ENCODE data around the gene KCNN1.

Gene KCNN1

DNA sequence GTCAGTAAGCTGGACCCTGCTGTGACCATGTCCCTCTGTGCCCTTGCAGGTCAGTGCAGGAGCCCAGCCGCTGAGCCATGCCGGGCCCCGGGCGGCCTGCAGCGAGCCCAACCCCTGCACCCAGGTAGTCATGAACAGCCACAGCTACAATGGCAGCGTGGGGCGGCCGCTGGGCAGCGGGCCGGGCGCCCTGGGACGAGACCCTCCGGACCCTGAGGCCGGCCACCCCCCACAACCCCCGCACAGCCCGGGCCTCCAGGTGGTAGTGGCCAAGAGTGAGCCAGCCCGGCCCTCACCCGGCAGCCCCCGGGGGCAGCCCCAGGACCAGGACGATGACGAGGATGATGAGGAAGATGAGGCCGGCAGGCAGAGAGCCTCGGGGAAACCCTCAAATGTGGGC, 6.9 kb downstream of the KCNN1 start:
- Histone ChIP-seq H3K4me3 (ENCODE audit: insufficient read depth in 1 of 2, low read depth in 1 of 2, low read length in 2 of 2) (no peak overlapping the region), H2BK12ac (ENCODE audit: low read length in 2 of 2) (no peak overlapping the region), H4K8ac (ENCODE audit: low read length) (no peak overlapping the region), H3K18ac (ENCODE audit: low read depth in 1 of 2, low read length in 2 of 2) (no peak overlapping the region), H3K27ac (ENCODE audit: low read length, poor library complexity, severe bottlenecking) (no peak overlapping the region), H2AFZ (ENCODE audit: low read depth, low read length) (no peak overlapping the region), H3K23ac (ENCODE audit: low read length in 2 of 2) (no peak overlapping the region), H3K14ac (ENCODE audit: low read length in 2 of 2) (no peak overlapping the region), H4K91ac (ENCODE audit: low read length) (no peak overlapping the region), H3K9ac (ENCODE audit: low read length) (no peak overlapping the region), H2AK5ac (ENCODE audit: low read length, severe bottlenecking) (no peak overlapping the region), H3K79me1 (replicated peaks; ENCODE audit: low read length, poor library complexity, severe bottlenecking) (no peaks in the 10 kb centered on the region), H3K27me3 (ENCODE audit: control insufficient read depth in 1 of 2, insufficient read depth in 1 of 2, low read length in 2 of 2) (peaks cover 17 to 46% of the 10 kb centered on the region in 2 experiments), H3K4me1 (ENCODE audit: control insufficient read depth, insufficient read depth, low read depth, low read length) (no peaks in the 10 kb centered on the region), H2BK5ac (ENCODE audit: low read depth, low read length, poor library complexity, severe bottlenecking) (no peak overlapping the region), H3K9me3 (ENCODE audit: control insufficient read depth, low read length) (no peaks in the 10 kb centered on the region), H3K4ac (ENCODE audit: low read depth in 1 of 2, low read length in 2 of 2) (no peak overlapping the region), H2BK120ac (ENCODE audit: low read depth, low read length) (no peak overlapping the region), H3K36me3 (ENCODE audit: control insufficient read depth in 1 of 2, insufficient read depth in 2 of 2, low read depth in 1 of 2, low read length in 2 of 2) (no peaks in the 10 kb centered on the region), H3K4me2 (ENCODE audit: low read length, poor library complexity, severe bottlenecking) (no peak overlapping the region), H2BK15ac (ENCODE audit: low read depth, poor library complexity, severe bottlenecking) (no peak overlapping the region)
- 93% methylated on average over 23 of the region's 23 CpGs for WGBS
- no peak for DNase-seq

GRCh38 chr19:17974551-17974950, 7.6 kb downstream of the KCNN1 start:
- Histone ChIP-seq H3K27ac (ENCODE audit: low read length, poor library complexity, severe bottlenecking) (no peak overlapping the region), H2BK5ac (ENCODE audit: low read depth, low read length, poor library complexity, severe bottlenecking) (no peak overlapping the region), H3K36me3 (ENCODE audit: control insufficient read depth in 1 of 2, insufficient read depth in 2 of 2, low read depth in 1 of 2, low read length in 2 of 2) (no peaks in the 10 kb centered on the region), H4K91ac (ENCODE audit: low read length) (no peak overlapping the region), H3K4ac (ENCODE audit: low read depth in 1 of 2, low read length in 2 of 2) (no peak overlapping the region), H3K9me3 (ENCODE audit: control insufficient read depth, low read length) (no peaks in the 10 kb centered on the region), H3K79me1 (replicated peaks; ENCODE audit: low read length, poor library complexity, severe bottlenecking) (no peaks in the 10 kb centered on the region), H2BK15ac (ENCODE audit: low read depth, poor library complexity, severe bottlenecking) (no peak overlapping the region), H4K8ac (ENCODE audit: low read length) (no peak overlapping the region), H3K14ac (ENCODE audit: low read length in 2 of 2) (no peak overlapping the region), H2BK12ac (ENCODE audit: low read length in 2 of 2) (no peak overlapping the region), H2AK5ac (ENCODE audit: low read length, severe bottlenecking) (no peak overlapping the region), H3K4me3 (ENCODE audit: insufficient read depth in 1 of 2, low read depth in 1 of 2, low read length in 2 of 2) (no peak overlapping the region), H3K9ac (ENCODE audit: low read length) (no peak overlapping the region), H2BK120ac (ENCODE audit: low read depth, low read length) (no peak overlapping the region), H2AFZ (ENCODE audit: low read depth, low read length) (no peak overlapping the region), H3K18ac (ENCODE audit: low read depth in 1 of 2, low read length in 2 of 2) (no peak overlapping the region), H3K23ac (ENCODE audit: low read length in 2 of 2) (no peak overlapping the region), H3K4me1 (ENCODE audit: control insufficient read depth, insufficient read depth, low read depth, low read length) (no peaks in the 10 kb centered on the region), H3K27me3 (ENCODE audit: control insufficient read depth in 1 of 2, insufficient read depth in 1 of 2, low read length in 2 of 2) (peaks cover 13 to 41% of the 10 kb centered on the region in 2 experiments), H3K4me2 (ENCODE audit: low read length, poor library complexity, severe bottlenecking) (no peak overlapping the region)
- WGBS, result 90% methylated on average over 6 of the region's 6 CpGs
- DNase-seq, result no peak

- Histone ChIP-seq H2BK15ac (ENCODE audit: low read depth, poor library complexity, severe bottlenecking) (no peak overlapping the region), H2AFZ (ENCODE audit: low read depth, low read length) (no peak overlapping the region), H2BK120ac (ENCODE audit: low read depth, low read length) (no peak overlapping the region), H2BK12ac (ENCODE audit: low read length in 2 of 2) (no peak overlapping the region), H3K27me3 (ENCODE audit: control insufficient read depth in 1 of 2, insufficient read depth in 1 of 2, low read length in 2 of 2) (peaks cover 13 to 41% of the 10 kb centered on the region in 2 experiments), H3K18ac (ENCODE audit: low read depth in 1 of 2, low read length in 2 of 2) (no peak overlapping the region), H3K23ac (ENCODE audit: low read length in 2 of 2) (no peak overlapping the region), H3K4me3 (ENCODE audit: insufficient read depth in 1 of 2, low read depth in 1 of 2, low read length in 2 of 2) (no peak overlapping the region), H3K27ac (ENCODE audit: low read length, poor library complexity, severe bottlenecking) (no peak overlapping the region), H3K79me1 (replicated peaks; ENCODE audit: low read length, poor library complexity, severe bottlenecking) (no peaks in the 10 kb centered on the region), H4K91ac (ENCODE audit: low read length) (no peak overlapping the region), H4K8ac (ENCODE audit: low read length) (no peak overlapping the region), H3K14ac (ENCODE audit: low read length in 2 of 2) (no peak overlapping the region), H3K9ac (ENCODE audit: low read length) (no peak overlapping the region), H2BK5ac (ENCODE audit: low read depth, low read length, poor library complexity, severe bottlenecking) (no peak overlapping the region), H3K36me3 (ENCODE audit: control insufficient read depth in 1 of 2, insufficient read depth in 2 of 2, low read depth in 1 of 2, low read length in 2 of 2) (no peaks in the 10 kb centered on the region), H3K4me1 (ENCODE audit: control insufficient read depth, insufficient read depth, low read depth, low read length) (no peaks in the 10 kb centered on the region), H3K4ac (ENCODE audit: low read depth in 1 of 2, low read length in 2 of 2) (no peak overlapping the region), H2AK5ac (ENCODE audit: low read length, severe bottlenecking) (no peak overlapping the region), H3K4me2 (ENCODE audit: low read length, poor library complexity, severe bottlenecking) (no peak overlapping the region), H3K9me3 (ENCODE audit: control insufficient read depth, low read length) (no peaks in the 10 kb centered on the region)
- 89% methylated on average over 8 of the region's 8 CpGs for WGBS
- DNase-seq, result no peak
Measured at GRCh38 chr19:17975032-17975431, 8.1 kb downstream of the KCNN1 start.

GRCh38 chr19:17977021-17977420, 10.1 kb downstream of the KCNN1 start:
- Histone ChIP-seq H2BK15ac (ENCODE audit: low read depth, poor library complexity, severe bottlenecking) (no peak overlapping the region), H3K9ac (ENCODE audit: low read length) (no peak overlapping the region), H3K36me3 (ENCODE audit: control insufficient read depth in 1 of 2, insufficient read depth in 2 of 2, low read depth in 1 of 2, low read length in 2 of 2) (no peaks in the 10 kb centered on the region), H3K4ac (ENCODE audit: low read depth in 1 of 2, low read length in 2 of 2) (no peak overlapping the region), H3K79me1 (replicated peaks; ENCODE audit: low read length, poor library complexity, severe bottlenecking) (no peaks in the 10 kb centered on the region), H3K18ac (ENCODE audit: low read depth in 1 of 2, low read length in 2 of 2) (no peak overlapping the region), H2AFZ (ENCODE audit: low read depth, low read length) (no peak overlapping the region), H3K4me3 (ENCODE audit: insufficient read depth in 1 of 2, low read depth in 1 of 2, low read length in 2 of 2) (no peak overlapping the region), H4K91ac (ENCODE audit: low read length) (no peak overlapping the region), H3K9me3 (ENCODE audit: control insufficient read depth, low read length) (no peaks in the 10 kb centered on the region), H3K14ac (ENCODE audit: low read length in 2 of 2) (no peak overlapping the region), H2BK12ac (ENCODE audit: low read length in 2 of 2) (no peak overlapping the region), H2AK5ac (ENCODE audit: low read length, severe bottlenecking) (no peak overlapping the region), H3K4me1 (ENCODE audit: control insufficient read depth, insufficient read depth, low read depth, low read length) (no peaks in the 10 kb centered on the region), H2BK120ac (ENCODE audit: low read depth, low read length) (no peak overlapping the region), H3K4me2 (ENCODE audit: low read length, poor library complexity, severe bottlenecking) (no peak overlapping the region), H3K27ac (ENCODE audit: low read length, poor library complexity, severe bottlenecking) (no peak overlapping the region), H3K23ac (ENCODE audit: low read length in 2 of 2) (no peak overlapping the region), H3K27me3 (ENCODE audit: control insufficient read depth in 1 of 2, insufficient read depth in 1 of 2, low read length in 2 of 2) (peaks cover 13 to 37% of the 10 kb centered on the region in 2 experiments), H2BK5ac (ENCODE audit: low read depth, low read length, poor library complexity, severe bottlenecking) (no peak overlapping the region), H4K8ac (ENCODE audit: low read length) (no peak overlapping the region)
- no peak for DNase-seq
- 89% methylated on average over 4 of the region's 4 CpGs for WGBS

Data from mesenchymal stem cell (in vitro differentiated cells and primary cell).